ENCODE data around the gene PACSIN2.

- TF ChIP-seq CTCF (IDR thresholded peaks at IDR 0.05; ENCODE audit: borderline replicate concordance, extremely low read depth, low read length, poor library complexity, severe bottlenecking) (no peak), EZH2 (IDR thresholded peaks at IDR 0.05; ENCODE audit: borderline replicate concordance, low read depth, low read length, severe bottlenecking) (no peak)
Measured at GRCh38 chr22:42926768-42927167, 88.2 kb downstream of the PACSIN2 start.
